HG03342 (cell line): Measurements from ENCODE around the gene PSMB3.
"Not testable (repeated sequence)": the region's sequence is repeated elsewhere in the genome, so short reads cannot be mapped to it uniquely, and the experiment has no call there.

Experiments used
- ATAC-seq: cut with Tn5 transposase; IDR thresholded peaks from one replicate; pipeline ENCODE4 v1.9.1; 2021; ENCODE audit warnings: mild to moderate bottlenecking, moderate library complexity; ENCODE audit not compliant: unreplicated experiment

PSMB3 gene

GRCh38 chr17:38748149-38748891 lies 4.2 kb upstream of the PSMB3 start, which contains the start of gene PCGF2:
Gene PCGF2 (minus strand): TSS chr17:38748336. CDS start chr17:38740402, 7,934 bp downstream.
- no peak for ATAC-seq

DNA sequence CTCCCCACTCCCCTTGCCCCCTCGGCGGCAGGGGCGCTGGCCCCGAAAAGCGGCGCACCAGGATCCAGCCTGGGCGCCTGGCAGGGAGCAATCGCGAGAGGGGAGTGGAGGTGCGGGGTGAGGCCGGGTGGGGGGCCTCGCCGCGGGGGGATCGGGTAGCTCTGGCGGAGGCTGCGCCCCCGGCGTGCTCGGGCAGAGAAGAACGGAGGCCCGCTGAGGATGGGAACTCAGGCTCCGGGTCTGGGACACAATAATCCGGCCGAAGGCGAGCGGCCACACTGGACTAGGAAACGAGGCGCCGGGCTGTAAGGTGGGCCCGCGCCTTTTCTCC lies 3.7 kb upstream of the PSMB3 start:
- ATAC-seq = no peak

- ATAC-seq = no peak
Observed at GRCh38 chr17:38749223-38750043, 3.1 kb upstream of the PSMB3 start.

DNA sequence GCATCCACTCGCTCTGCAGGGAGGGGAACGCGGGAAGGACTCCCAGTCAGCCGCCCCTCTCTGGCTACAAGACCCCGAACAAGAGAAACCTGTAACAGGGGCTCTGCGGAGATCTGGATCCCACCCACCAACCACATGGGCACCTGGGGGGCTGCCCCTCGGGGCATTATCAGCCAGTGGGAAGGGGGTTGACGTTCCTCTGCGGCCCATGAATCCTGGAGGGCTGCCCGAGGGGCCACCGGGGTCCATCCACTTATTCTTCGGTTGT lies 2.6 kb upstream of the PSMB3 start:
- no peak for ATAC-seq

- no peak for ATAC-seq
Observed at GRCh38 chr17:38750312-38751121, 2.0 kb upstream of the PSMB3 start.

- ATAC-seq = no peak
Observed at GRCh38 chr17:38751144-38751807, 1.3 kb upstream of the PSMB3 start.

DNA sequence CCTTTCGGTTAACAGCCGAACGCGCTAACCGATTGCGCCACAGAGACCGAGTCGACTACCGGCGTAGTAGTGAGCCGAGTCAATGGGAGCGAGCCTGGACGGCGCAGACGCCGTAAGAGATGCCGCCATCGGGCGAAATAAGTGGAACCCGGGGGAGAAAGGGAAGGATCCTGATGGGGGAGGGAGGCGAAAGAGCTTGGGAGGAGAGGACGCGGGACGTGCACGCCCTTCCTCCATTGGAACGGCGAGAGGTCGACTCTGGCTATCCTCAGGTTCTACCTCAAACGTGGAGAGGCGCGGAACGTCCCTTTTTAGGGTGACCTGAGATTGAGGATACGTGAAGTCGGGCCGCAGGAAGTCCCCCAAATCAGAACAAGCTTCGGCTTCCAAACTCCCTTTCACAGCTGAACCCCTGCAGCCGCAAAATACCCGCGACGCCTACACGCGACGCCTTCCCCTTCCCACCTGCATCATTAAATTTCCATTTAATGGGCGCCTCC lies 683 bp upstream of the PSMB3 start:
- ATAC-seq = peak; percentile 22

DNA sequence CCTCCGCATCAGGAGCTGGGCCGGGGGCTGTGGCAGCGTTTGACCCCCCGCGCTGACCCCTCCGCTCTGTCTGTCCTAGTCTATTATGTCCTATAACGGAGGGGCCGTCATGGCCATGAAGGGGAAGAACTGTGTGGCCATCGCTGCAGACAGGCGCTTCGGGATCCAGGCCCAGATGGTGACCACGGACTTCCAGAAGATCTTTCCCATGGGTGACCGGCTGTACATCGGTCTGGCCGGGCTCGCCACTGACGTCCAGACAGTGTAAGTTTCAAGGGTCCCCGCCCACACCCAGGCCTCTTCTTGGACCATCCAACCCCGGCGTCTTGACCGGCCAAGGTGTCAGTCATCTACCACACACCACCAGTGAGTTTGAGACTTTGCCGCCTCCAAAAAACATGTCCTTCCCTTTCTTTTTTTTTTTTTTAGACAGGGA lies 548 bp downstream of the PSMB3 start:
- ATAC-seq = no peak

- ATAC-seq = no peak
Observed at GRCh38 chr17:38761612-38762011, 9.1 kb downstream of the PSMB3 start.

- no peak for ATAC-seq
Observed at GRCh38 chr17:38762231-38762630, 9.7 kb downstream of the PSMB3 start.

DNA sequence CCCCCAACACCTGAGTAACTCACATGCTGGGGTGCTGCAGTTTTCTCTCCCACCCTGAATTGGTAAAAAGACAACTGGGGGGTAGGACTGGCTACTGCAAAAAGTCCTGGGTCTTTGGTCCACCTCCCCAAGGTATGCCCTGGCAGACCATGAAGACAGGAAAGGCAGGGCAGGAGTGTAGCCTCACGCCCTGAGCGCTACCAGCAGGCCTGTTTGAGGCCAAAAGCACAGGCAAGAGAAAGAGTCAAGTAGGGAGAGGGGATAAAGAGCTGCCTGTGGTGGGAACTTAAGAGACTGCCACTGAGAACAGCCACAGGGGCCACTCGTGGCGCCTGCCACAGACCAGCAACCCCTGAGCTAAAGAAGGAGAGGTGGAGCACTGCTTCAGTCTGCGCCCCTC lies 13.8 kb downstream of the PSMB3 start:
- ATAC-seq = no peak

DNA sequence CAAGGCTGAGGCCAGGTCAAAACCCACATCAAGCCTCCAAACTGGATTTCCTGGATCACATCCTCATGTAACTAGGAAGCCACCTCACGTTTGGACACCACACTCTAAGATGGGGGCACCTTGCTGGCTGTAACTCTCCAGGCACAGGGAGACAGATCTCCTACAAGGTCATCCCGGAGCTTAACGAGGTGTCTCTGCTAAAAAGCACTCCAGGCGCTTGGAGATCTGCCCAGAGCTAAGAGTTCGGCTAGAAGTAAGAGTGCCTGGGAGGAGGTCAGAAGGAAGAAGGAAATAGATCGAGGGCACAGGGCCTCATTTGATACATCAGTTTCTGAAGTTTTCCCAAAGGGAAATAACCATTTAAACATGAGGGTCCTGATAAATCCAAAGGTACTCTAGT lies 15.9 kb downstream of the PSMB3 start:
- no peak for ATAC-seq

DNA sequence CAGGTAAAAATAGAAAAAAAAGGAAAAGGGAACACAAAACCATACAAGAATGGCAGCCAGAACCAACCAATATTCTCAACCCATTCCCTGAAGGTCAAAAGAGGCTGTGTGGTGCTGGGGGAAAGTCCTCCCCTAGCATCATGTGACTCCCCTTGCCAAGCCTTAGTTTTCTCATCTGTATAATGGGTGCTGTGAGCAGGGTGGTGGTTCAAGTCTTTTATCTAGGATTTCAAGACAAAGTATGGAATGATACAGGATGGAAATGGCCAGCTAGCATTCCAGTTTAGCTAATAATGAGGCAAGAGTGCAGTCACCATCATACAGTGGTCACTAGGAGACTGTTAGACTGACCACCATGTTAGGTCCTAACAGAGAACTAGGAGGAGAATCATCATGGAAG lies 20.7 kb downstream of the PSMB3 start:
- ATAC-seq = no peak

- no peak for ATAC-seq
Observed at GRCh38 chr17:38777641-38778250, 25.2 kb downstream of the PSMB3 start.

- ATAC-seq = no peak
Observed at GRCh38 chr17:38779965-38780752, 27.6 kb downstream of the PSMB3 start.

- no peak for ATAC-seq
Observed at GRCh38 chr17:38783227-38783626, 30.7 kb downstream of the PSMB3 start.

DNA sequence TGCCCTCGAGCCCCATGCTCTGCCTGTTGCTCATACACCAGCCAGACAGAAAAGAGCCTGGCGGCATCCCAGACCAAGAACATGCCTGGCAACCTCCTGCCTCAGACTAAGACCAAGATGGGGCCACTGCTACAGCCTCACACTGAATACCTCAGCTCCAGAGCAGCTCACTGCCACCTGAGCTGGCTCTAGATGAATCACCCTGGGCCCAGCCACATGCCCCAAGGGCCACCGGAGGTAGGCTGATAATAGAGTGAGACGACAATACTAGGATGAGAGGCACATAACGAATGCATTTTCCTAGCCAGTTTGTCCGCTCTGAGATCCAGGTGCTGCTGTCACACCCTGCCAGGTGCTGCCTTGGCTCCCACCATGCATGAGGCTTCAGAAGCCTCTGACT lies 33.8 kb downstream of the PSMB3 start:
- no peak for ATAC-seq

- ATAC-seq = not testable (repeated sequence)
Observed at GRCh38 chr17:38787999-38788398, 35.5 kb downstream of the PSMB3 start.

DNA sequence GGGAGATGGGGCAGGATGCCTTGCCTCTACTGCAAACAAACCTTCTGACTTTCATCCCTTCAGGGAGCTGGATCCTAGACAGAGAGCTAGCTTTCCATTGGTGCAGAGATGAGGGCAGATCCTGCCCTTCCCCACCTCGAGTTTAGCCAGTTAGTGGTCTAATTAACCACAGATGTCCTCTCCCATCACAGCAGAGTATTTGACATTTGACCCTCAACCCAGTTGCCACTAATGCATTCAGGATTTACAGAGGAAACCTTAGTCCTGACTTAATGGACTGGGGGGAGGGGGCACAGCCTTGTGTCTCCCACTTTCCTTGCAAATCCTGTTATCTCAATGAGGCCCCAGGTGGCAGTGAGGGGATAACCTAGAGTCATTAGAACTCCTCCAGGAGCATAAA lies 36.6 kb downstream of the PSMB3 start:
- no peak for ATAC-seq
